ENCODE data around the gene ARPC1A. TPM values are rescaled to one million over a fixed set of nuclear protein-coding genes. Genes with fewer than 3 reads are reported as not detected.

The ARPC1A gene
- total RNA-seq, 2 donors from 2014 or later: 150 to 154 TPM

DNA sequence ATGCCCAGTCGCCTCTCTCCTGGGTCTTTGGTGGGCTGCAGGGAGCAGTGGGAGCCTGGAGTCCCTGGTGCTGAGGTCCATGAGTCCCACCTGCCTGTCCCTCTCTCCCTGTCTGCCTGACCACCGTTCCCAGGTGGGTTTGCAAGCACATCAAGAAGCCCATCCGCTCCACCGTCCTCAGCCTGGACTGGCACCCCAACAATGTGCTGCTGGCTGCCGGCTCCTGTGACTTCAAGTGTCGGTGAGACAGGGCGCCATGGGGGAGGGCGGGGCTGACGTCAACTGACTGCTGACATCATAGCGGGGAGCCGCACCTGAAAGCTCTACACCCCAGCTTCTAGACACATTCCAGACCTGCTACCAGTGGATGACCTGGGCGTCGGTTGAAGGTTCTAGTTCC, 64.1 kb downstream of the ARPC1A start:
- Mint-ChIP-seq H3K36me3 (ENCODE audit: low read depth) (peaks cover 46% of the 10 kb centered on the region), H3K9me3 (no peaks in the 10 kb centered on the region), H3K27ac (no peak overlapping the region), H3K4me1 (peaks cover 9% of the 10 kb centered on the region), H3K4me3 (no peak overlapping the region), H3K27me3 (ENCODE audit: insufficient read depth) (no peaks in the 10 kb centered on the region)
- Histone ChIP-seq H3K9me3 (ENCODE audit: control insufficient read depth, low read length) (no peaks in the 10 kb centered on the region), H3K4me1 (ENCODE audit: control insufficient read depth, insufficient read depth, low read length) (no peaks in the 10 kb centered on the region), H3K27ac (ENCODE audit: low read depth, low read length) (no peak overlapping the region), H3K27me3 (ENCODE audit: control insufficient read depth, insufficient read depth, low read length, poor library complexity, severe bottlenecking) (no peaks in the 10 kb centered on the region), H3K36me3 (ENCODE audit: control insufficient read depth, insufficient read depth, low read length) (peaks cover 62% of the 10 kb centered on the region), H3K9ac (ENCODE audit: extremely low read depth, low read length, poor library complexity, severe bottlenecking) (no peak overlapping the region), H3K4me3 (ENCODE audit: low read length) (no peak overlapping the region)
- no peak for DNase-seq
- 93 to 96% methylated on average over 11 to 13 of the region's 13 CpGs for WGBS, 2 experiments (ENCODE audit: insufficient coverage in 1 of 2, insufficient read length in 1 of 2)
- TF ChIP-seq, protein P1, sequence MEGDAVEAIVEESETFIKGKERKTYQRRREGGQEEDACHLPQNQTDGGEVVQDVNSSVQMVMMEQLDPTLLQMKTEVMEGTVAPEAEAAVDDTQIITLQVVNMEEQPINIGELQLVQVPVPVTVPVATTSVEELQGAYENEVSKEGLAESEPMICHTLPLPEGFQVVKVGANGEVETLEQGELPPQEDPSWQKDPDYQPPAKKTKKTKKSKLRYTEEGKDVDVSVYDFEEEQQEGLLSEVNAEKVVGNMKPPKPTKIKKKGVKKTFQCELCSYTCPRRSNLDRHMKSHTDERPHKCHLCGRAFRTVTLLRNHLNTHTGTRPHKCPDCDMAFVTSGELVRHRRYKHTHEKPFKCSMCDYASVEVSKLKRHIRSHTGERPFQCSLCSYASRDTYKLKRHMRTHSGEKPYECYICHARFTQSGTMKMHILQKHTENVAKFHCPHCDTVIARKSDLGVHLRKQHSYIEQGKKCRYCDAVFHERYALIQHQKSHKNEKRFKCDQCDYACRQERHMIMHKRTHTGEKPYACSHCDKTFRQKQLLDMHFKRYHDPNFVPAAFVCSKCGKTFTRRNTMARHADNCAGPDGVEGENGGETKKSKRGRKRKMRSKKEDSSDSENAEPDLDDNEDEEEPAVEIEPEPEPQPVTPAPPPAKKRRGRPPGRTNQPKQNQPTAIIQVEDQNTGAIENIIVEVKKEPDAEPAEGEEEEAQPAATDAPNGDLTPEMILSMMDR (conservative IDR thresholded peaks at IDR 0.05): no peak

DNA sequence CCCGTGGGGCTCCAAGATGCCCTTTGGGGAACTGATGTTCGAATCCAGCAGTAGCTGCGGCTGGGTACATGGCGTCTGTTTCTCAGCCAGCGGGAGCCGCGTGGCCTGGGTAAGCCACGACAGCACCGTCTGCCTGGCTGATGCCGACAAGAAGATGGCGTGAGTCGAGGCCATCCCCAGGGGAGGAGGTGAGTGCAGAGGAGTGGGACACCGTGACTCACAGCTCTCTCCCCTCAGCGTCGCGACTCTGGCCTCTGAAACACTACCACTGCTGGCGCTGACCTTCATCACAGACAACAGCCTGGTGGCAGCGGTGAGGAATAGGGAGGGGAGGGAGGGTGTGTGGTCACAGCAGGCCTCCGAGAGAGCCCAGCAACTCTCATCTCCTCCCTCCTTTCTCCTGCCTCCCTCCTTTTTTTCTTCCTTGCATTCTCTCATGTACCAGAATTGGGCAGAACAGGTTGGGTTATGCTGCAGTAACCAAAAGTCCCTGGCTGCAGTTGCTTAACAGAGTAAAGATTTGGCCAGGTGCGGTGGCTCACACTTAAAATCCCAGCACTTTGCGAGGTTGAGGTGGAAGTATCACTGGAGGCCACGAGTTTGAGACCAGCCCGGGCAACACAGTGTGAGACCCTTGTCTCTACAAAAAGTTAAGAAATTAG, 65.4 kb downstream of the ARPC1A start:
- Mint-ChIP-seq H3K27me3 (ENCODE audit: insufficient read depth) (no peaks in the 10 kb centered on the region), H3K27ac (no peak overlapping the region), H3K4me1 (peaks cover 9% of the 10 kb centered on the region), H3K36me3 (ENCODE audit: low read depth) (peaks cover 53% of the 10 kb centered on the region), H3K9me3 (no peaks in the 10 kb centered on the region), H3K4me3 (peak overlapping the region; percentile 77)
- peaks cover 70% of the 10 kb centered on the region for H3K36me3 ChIP-seq (ENCODE audit: control insufficient read depth, insufficient read depth, low read length)
- no peak overlapping the region for H3K27ac ChIP-seq (ENCODE audit: low read depth, low read length)
- no peak overlapping the region for H3K9ac ChIP-seq (ENCODE audit: extremely low read depth, low read length, poor library complexity, severe bottlenecking)
- TF ChIP-seq, protein P1 (conservative IDR thresholded peaks at IDR 0.05): no peak
- H3K4me3 ChIP-seq (ENCODE audit: low read length): no peak overlapping the region
- no peaks in the 10 kb centered on the region for H3K9me3 ChIP-seq (ENCODE audit: control insufficient read depth, low read length)
- DNase-seq: no peak
- H3K4me1 ChIP-seq (ENCODE audit: control insufficient read depth, insufficient read depth, low read length): no peaks in the 10 kb centered on the region
- WGBS, 2 experiments (ENCODE audit: insufficient coverage in 1 of 2, insufficient read length in 1 of 2): 93 to 96% methylated on average over 14 to 22 of the region's 23 CpGs
- H3K27me3 ChIP-seq (ENCODE audit: control insufficient read depth, insufficient read depth, low read length, poor library complexity, severe bottlenecking): no peaks in the 10 kb centered on the region

DNA sequence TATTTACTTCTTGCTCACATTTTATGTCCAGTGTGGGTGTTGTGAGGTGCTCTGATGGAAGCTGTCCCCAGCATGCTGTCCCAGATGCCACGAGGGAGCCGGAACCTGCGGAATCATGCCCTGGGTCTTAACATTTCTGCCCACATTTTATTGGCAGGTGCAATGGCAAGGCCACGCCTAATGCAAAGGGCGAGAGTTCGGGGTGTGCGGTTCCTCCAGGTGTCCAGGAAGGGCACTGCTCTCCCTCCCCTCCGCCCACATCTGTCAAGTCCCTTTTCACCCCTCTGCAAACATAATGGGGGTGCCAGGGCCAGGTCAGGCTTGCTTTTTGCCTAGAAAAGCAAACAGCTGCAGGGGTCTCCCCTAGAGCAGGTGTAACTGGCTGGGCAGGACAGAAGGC, 66.3 kb downstream of the ARPC1A start:
- Histone ChIP-seq H3K4me3 (ENCODE audit: low read length) (peak overlapping the region; percentile 82), H3K36me3 (ENCODE audit: control insufficient read depth, insufficient read depth, low read length) (peaks cover 66% of the 10 kb centered on the region), H3K27me3 (ENCODE audit: control insufficient read depth, insufficient read depth, low read length, poor library complexity, severe bottlenecking) (no peaks in the 10 kb centered on the region), H3K9ac (ENCODE audit: extremely low read depth, low read length, poor library complexity, severe bottlenecking) (no peak overlapping the region), H3K4me1 (ENCODE audit: control insufficient read depth, insufficient read depth, low read length) (no peaks in the 10 kb centered on the region), H3K9me3 (ENCODE audit: control insufficient read depth, low read length) (no peaks in the 10 kb centered on the region), H3K27ac (ENCODE audit: low read depth, low read length) (no peak overlapping the region)
- Mint-ChIP-seq H3K4me3 (peak overlapping the region; percentile 77), H3K4me1 (peaks cover 9% of the 10 kb centered on the region), H3K27ac (no peak overlapping the region), H3K36me3 (ENCODE audit: low read depth) (peaks cover 50% of the 10 kb centered on the region), H3K27me3 (ENCODE audit: insufficient read depth) (no peaks in the 10 kb centered on the region), H3K9me3 (no peaks in the 10 kb centered on the region)
- no peak for DNase-seq
- 90 to 99% methylated on average over 8 of the region's 8 CpGs for WGBS, 2 experiments (ENCODE audit: insufficient coverage in 1 of 2, insufficient read length in 1 of 2)
- TF ChIP-seq, protein P1 (conservative IDR thresholded peaks at IDR 0.05): no peak
